ENCODE results near the gene KRTAP10-2. TPM values are rescaled to one million over a fixed set of nuclear protein-coding genes. Genes with fewer than 3 reads are reported as not detected.
"Not testable (repeated sequence)": the region's sequence is repeated elsewhere in the genome, so short reads cannot be mapped to it uniquely, and the experiment has no call there.

Gene KRTAP10-2, protein sequence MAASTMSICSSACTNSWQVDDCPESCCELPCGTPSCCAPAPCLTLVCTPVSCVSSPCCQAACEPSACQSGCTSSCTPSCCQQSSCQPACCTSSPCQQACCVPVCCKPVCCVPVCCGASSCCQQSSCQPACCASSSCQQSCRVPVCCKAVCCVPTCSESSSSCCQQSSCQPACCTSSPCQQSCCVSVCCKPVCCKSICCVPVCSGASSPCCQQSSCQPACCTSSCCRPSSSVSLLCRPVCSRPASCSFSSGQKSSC
- not detected in 2 replicates for total RNA-seq (2012; rRNA removed)

DNA sequence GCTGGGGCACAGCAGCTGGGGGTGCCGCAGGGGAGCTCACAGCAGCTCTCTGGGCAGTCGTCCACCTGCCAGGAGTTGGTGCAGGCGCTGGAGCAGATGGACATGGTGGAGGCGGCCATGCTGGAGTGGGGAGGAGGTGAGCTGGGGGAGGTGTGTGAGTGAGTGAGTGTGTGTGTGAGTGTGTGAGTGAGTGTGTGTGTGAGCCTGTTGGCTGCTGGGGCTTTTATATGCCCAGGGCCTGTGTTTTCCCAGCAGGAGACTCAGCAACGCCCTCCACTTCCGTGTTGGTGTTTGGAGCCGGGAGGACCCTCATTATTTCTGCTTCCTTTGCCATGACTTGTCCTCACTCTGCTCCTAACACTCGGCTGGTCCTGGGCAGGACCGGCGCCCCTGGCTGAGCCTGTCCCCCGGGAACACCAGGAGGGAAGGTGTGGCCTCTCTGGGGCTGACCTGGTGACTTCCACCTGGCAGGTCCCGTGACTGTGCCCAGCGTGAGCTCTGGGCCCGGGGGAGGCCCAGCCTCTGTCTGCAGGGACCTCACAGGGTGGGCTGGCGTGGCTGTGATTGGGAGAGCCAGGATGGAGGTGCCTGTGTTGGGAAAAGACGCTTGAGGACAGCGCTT, at the start of gene KRTAP10-2:
Gene KRTAP10-2 (minus strand): TSS at position 166 of the 622 bp plus-strand sequence. CDS start 47 bp downstream, at position 119.
- H3K4me1 ChIP-seq (ENCODE audit: control insufficient read depth, insufficient read depth, low read length): no peaks in the 10 kb centered on the region
- peaks cover 67% of the 10 kb centered on the region for H3K27me3 ChIP-seq (ENCODE audit: control insufficient read depth, insufficient read depth, low read length)
- H3K36me3 ChIP-seq (ENCODE audit: insufficient read depth, low read length): no peaks in the 10 kb centered on the region

DNA sequence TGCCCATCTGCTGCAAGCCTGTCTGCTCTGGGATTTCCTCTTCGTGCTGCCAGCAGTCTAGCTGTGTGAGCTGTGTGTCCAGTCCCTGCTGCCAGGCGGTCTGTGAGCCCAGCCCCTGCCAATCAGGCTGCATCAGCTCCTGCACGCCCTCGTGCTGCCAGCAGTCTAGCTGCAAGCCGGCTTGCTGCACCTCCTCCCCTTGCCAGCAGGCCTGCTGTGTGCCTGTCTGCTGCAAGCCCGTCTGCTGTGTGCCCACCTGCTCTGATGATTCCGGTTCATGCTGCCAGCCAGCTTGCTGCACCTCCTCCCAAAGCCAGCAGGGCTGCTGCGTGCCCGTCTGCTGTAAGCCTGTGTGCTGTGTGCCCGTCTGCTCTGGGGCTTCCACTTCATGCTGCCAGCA, 49.8 kb upstream of the KRTAP10-2 start:
- H3K36me3 ChIP-seq (ENCODE audit: insufficient read depth, low read length); H3K4me3 ChIP-seq (ENCODE audit: low read length); H3K4me1 ChIP-seq (ENCODE audit: control insufficient read depth, insufficient read depth, low read length); H3K9ac ChIP-seq (ENCODE audit: low read depth, low read length); H3K9me3 ChIP-seq (replicated peaks; ENCODE audit: low read length); H3K4me2 ChIP-seq (ENCODE audit: low read length): not testable (repeated sequence)
- H3K27me3 ChIP-seq (ENCODE audit: control insufficient read depth, insufficient read depth, low read length): peaks cover 75% of the 10 kb centered on the region

More for the DNA sequence above, at the start of gene KRTAP10-2:
- no peak within 1 kb of the TSS for H3K4me3 ChIP-seq (ENCODE audit: low read length)
- H3K9ac ChIP-seq (ENCODE audit: low read depth, low read length): no peak within 1 kb of the TSS
- H3K9me3 ChIP-seq (replicated peaks; ENCODE audit: low read length): no peaks in the 10 kb centered on the region
- no peak within 1 kb of the TSS for H3K4me2 ChIP-seq (ENCODE audit: low read length)

DNA sequence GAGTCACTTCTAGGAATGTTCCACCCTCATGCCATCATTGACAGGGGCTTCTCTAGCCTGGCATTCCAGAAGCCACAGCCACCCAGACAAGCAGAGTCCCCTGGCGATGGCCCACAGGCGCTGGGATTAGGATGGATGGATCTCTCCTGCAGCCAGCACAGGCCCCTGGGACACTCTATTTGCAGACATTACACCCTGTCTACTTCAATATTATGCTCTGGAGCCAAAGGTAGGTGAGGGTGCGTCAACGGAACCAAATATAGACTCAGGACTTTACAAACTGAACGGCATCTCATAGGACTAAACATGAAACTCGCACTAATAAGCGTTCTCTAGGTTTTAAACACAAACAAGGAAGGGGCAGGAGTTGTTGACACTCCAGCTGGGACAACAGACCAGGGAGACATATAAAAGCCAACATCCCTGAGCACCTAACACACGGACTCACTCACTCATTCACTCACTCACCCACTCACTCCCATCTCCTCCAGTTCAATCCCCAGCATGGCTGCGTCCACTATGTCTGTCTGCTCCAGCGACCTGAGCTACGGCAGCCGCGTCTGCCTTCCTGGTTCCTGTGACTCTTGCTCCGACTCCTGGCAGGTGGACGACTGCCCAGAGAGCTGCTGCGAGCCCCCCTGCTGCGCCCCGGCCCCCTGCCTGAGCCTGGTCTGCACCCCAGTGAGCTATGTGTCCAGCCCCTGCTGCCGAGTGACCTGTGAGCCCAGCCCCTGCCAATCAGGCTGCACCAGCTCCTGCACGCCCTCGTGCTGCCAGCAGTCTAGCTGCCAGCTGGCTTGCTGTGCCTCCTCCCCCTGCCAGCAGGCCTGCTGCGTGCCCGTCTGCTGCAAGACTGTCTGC, 49.0 kb upstream of the KRTAP10-2 start, which contains the start of gene KRTAP10-7:
Gene KRTAP10-7 (plus strand): TSS at position 480 of the 861 bp plus-strand sequence. CDS start 25 bp downstream, at position 505.
- not testable (repeated sequence) for H3K9me3 ChIP-seq (replicated peaks; ENCODE audit: low read length); H3K36me3 ChIP-seq (ENCODE audit: insufficient read depth, low read length); H3K4me1 ChIP-seq (ENCODE audit: control insufficient read depth, insufficient read depth, low read length); H3K9ac ChIP-seq (ENCODE audit: low read depth, low read length); H3K4me3 ChIP-seq (ENCODE audit: low read length); H3K4me2 ChIP-seq (ENCODE audit: low read length)
- H3K27me3 ChIP-seq (ENCODE audit: control insufficient read depth, insufficient read depth, low read length): peaks cover 77% of the 10 kb centered on the region

DNA sequence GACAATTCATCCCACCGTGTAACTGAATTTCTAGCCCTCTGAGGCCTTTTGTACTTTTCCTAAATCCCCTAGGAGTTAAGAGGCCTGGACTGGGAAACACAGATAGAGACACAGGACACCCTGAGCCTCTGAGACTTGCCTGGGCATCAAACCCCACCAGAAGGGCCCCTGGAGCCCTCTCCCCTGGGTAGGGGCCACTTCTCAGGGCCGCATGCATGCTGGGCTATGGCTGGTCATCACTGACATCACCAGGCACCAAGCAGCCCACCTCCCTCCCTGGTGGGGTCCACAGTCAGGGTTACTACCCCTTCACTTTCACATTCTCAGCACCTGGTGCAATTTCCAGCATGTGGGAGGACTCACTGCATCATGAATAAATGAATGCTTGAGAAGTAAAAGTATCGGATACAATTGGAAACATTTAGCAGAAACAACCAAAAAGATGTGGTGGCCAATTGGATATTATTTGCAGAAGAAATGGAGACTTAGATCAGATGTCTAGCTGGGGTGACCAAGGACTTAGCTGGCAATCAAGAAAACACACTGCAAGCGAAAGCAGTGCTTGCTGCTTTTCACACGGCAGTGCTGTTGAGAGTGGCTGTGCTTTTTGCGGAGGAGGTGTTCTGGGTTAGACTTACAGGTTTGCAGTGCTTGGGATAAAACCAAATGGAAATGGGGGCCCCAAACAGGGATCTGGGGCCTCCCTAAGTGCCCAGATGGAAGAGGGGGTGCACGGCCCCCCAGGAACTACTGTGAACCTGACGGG, 48.1 kb upstream of the KRTAP10-2 start:
- Histone ChIP-seq H3K9me3 (replicated peaks; ENCODE audit: low read length) (no peaks in the 10 kb centered on the region), H3K27me3 (ENCODE audit: control insufficient read depth, insufficient read depth, low read length) (peaks cover 74% of the 10 kb centered on the region), H3K4me1 (ENCODE audit: control insufficient read depth, insufficient read depth, low read length) (no peaks in the 10 kb centered on the region), H3K36me3 (ENCODE audit: insufficient read depth, low read length) (no peaks in the 10 kb centered on the region), H3K4me3 (ENCODE audit: low read length) (no peak overlapping the region), H3K4me2 (ENCODE audit: low read length) (no peak overlapping the region), H3K9ac (ENCODE audit: low read depth, low read length) (no peak overlapping the region)

DNA sequence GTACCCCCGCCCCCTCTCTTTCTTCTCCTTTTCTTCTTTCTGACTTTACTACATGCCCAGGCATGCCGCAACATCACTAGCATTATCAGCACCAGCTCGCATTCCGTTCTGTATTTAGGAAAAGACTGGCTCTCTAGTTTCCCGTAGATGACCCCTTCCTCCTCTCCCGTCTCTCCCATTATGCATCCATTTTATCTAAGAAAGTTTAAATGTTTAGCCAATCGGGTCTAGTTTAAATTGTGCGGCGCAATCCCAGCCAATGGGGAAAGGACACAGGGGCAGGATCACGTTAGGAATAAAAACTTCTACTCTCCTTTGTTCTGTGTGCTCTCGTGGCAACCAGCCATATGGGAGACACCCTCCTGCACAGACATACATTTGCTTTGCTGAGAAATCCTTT, 46.8 kb upstream of the KRTAP10-2 start:
- Histone ChIP-seq H3K4me3 (ENCODE audit: low read length) (no peak overlapping the region), H3K4me2 (ENCODE audit: low read length) (no peak overlapping the region), H3K9ac (ENCODE audit: low read depth, low read length) (no peak overlapping the region), H3K4me1 (ENCODE audit: control insufficient read depth, insufficient read depth, low read length) (peaks cover 5% of the 10 kb centered on the region), H3K36me3 (ENCODE audit: insufficient read depth, low read length) (no peaks in the 10 kb centered on the region), H3K9me3 (replicated peaks; ENCODE audit: low read length) (no peaks in the 10 kb centered on the region), H3K27me3 (ENCODE audit: control insufficient read depth, insufficient read depth, low read length) (peaks cover 75% of the 10 kb centered on the region)

DNA sequence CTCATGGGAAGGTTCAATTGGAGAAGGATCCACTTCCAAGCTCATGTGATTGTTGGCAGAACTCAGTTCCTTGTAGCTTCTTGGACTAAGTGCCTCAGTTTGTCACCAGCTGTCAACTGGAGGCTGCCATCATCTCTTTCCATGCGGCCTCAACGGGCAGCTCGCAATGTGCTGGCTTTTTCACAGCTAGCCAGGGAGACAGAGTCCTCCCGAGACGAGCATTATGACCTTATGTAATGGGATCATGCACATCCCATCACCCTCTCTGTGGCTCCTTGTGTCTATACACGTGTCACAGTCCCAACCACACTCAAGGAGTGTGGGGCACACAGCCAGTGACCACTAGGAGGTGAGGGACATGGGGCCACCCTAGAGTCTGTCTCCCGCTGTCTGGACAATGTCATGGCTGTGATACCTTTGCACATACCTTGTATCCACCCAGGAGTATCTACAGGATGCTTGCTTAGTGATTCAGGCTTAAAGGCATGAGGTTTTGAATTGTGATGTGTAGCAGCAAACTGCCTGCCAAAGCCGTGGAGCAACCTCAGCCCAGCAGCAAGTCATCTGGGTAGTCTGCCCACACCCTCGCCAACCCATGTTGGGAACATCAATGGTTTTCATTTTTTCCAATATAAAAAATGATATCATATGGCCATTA, 44.9 kb upstream of the KRTAP10-2 start:
- peaks cover 5% of the 10 kb centered on the region for H3K4me1 ChIP-seq (ENCODE audit: control insufficient read depth, insufficient read depth, low read length)
- no peaks in the 10 kb centered on the region for H3K36me3 ChIP-seq (ENCODE audit: insufficient read depth, low read length)
- no peak overlapping the region for H3K4me2 ChIP-seq (ENCODE audit: low read length)
- no peaks in the 10 kb centered on the region for H3K9me3 ChIP-seq (replicated peaks; ENCODE audit: low read length)
- no peak overlapping the region for H3K9ac ChIP-seq (ENCODE audit: low read depth, low read length)
- peaks cover 78% of the 10 kb centered on the region for H3K27me3 ChIP-seq (ENCODE audit: control insufficient read depth, insufficient read depth, low read length)
- H3K4me3 ChIP-seq (ENCODE audit: low read length): no peak overlapping the region

DNA sequence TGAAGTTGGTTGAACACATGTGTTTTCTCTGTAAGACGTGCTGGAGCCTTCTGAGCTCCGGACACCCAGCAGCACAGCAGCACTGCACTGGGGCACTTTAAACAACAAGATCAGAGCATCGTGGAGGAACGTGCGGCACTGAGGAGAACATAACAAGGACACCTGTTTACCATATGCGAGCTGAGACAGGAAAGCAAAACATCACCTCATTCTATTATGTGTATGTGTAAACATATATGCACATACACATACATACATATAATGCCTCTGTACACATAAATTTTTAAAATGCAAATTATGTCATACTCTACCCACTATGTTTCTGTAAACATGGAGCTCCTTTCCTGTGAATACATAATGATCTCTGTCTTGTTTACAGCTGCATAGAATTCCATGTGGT, 44.2 kb upstream of the KRTAP10-2 start:
- H3K9me3 ChIP-seq (replicated peaks; ENCODE audit: low read length): no peaks in the 10 kb centered on the region
- no peak overlapping the region for H3K4me2 ChIP-seq (ENCODE audit: low read length)
- no peak overlapping the region for H3K4me3 ChIP-seq (ENCODE audit: low read length)
- H3K27me3 ChIP-seq (ENCODE audit: control insufficient read depth, insufficient read depth, low read length): peaks cover 76% of the 10 kb centered on the region
- no peak overlapping the region for H3K9ac ChIP-seq (ENCODE audit: low read depth, low read length)
- H3K36me3 ChIP-seq (ENCODE audit: insufficient read depth, low read length): no peaks in the 10 kb centered on the region
- H3K4me1 ChIP-seq (ENCODE audit: control insufficient read depth, insufficient read depth, low read length): peaks cover 5% of the 10 kb centered on the region

DNA sequence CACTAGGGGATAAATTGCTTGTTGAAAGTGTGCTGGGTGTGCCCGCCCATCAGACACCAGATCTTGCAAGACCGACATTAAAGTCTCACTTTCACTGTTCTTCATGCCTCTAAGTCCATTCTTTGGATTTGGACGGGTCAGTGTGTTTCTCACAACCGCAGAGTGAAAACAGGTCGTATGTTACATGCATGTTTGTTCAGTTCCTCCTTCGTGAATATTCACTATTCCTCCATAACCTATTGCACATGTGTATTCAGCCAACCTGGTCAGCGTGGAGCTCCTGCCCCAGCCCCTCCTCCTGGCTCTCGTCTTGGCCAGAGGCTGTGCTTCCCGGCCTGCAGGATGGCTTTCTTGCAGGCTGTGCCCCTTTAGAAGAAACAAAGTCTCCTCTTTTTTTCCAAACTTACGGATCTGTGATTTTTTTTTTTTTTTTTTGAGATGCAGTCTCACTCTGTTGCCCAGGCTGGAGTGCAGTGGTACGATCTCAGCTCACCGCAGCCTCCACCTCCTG, 43.2 kb upstream of the KRTAP10-2 start:
- H3K36me3 ChIP-seq (ENCODE audit: insufficient read depth, low read length): no peaks in the 10 kb centered on the region
- H3K4me1 ChIP-seq (ENCODE audit: control insufficient read depth, insufficient read depth, low read length): peaks cover 5% of the 10 kb centered on the region
- no peak overlapping the region for H3K9ac ChIP-seq (ENCODE audit: low read depth, low read length)
- H3K4me2 ChIP-seq (ENCODE audit: low read length): no peak overlapping the region
- H3K4me3 ChIP-seq (ENCODE audit: low read length): no peak overlapping the region
- peaks cover 73% of the 10 kb centered on the region for H3K27me3 ChIP-seq (ENCODE audit: control insufficient read depth, insufficient read depth, low read length)
- H3K9me3 ChIP-seq (replicated peaks; ENCODE audit: low read length): no peaks in the 10 kb centered on the region

DNA sequence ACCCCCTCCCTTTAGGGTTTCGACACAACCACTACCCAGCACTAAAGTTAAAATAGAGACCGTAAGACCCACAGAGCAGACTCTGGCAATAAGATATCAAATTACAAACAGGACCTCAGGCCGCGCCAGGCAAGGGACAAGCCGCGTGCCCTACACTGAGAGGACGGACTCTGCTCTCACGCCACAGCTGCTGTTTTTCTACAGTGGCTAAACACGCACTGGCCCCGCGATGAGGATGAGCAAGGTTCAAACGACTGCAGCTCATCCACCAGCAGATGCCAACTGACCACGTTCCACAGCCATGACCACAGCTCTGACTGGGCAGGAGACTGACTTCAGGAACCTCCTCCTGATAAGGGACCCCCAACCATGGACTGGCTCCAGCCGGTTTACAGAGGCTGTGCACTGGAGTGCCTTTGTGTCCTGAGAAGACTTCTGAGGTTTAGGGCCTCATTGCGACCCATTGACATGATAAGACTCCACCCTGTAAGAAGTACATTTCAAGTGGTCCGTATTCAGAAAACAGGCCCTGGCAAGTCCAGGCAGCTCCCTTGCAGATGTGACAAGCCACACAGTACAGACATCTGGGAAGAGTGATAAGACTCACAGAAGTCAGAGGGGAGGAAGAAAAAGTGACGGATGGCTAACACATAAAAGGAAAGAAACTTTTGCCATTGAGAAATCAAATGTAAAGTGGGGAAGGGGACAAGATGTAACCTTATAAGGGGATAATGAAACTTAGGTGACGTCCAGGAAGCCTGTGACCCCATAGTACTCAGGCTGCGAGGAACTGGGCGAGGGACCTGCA, 42.5 kb upstream of the KRTAP10-2 start:
- H3K27me3 ChIP-seq (ENCODE audit: control insufficient read depth, insufficient read depth, low read length): peaks cover 70% of the 10 kb centered on the region
- no peak overlapping the region for H3K4me3 ChIP-seq (ENCODE audit: low read length)
- H3K36me3 ChIP-seq (ENCODE audit: insufficient read depth, low read length): no peaks in the 10 kb centered on the region
- H3K4me1 ChIP-seq (ENCODE audit: control insufficient read depth, insufficient read depth, low read length): peaks cover 5% of the 10 kb centered on the region
- H3K9me3 ChIP-seq (replicated peaks; ENCODE audit: low read length): no peaks in the 10 kb centered on the region
- H3K4me2 ChIP-seq (ENCODE audit: low read length): peak overlapping the region; percentile 32
- no peak overlapping the region for H3K9ac ChIP-seq (ENCODE audit: low read depth, low read length)

Data from skeletal muscle satellite cell (primary cell).